GM13976 (cell line): ENCODE data around the gene MRPL37.

Source experiments
- DNase-seq: peaks from one replicate; pipeline ENCODE4 v3.0.0; 2012; ENCODE audit warnings: low spot score
- in situ Hi-C: fragments of 300-500 bp; cut with MboI; formaldehyde crosslinking; loops from one replicate; pipeline ENCODE4 v1.12.0; 2022; ENCODE audit warnings: low sequenced_read_pairs, mixed read lengths, inconsistent platforms; ENCODE audit not compliant: unreplicated experiment
- TF ChIP-seq, protein P1 (sequence below): IDR thresholded peaks from 2 replicates; pipeline ENCODE4 v1.5.1; 2012; ENCODE audit warnings: borderline replicate concordance, mild to moderate bottlenecking; ENCODE audit not compliant: insufficient read depth; ENCODE audit errors: extremely low read depth, missing control alignments, control extremely low read depth

Gene MRPL37

DNA sequence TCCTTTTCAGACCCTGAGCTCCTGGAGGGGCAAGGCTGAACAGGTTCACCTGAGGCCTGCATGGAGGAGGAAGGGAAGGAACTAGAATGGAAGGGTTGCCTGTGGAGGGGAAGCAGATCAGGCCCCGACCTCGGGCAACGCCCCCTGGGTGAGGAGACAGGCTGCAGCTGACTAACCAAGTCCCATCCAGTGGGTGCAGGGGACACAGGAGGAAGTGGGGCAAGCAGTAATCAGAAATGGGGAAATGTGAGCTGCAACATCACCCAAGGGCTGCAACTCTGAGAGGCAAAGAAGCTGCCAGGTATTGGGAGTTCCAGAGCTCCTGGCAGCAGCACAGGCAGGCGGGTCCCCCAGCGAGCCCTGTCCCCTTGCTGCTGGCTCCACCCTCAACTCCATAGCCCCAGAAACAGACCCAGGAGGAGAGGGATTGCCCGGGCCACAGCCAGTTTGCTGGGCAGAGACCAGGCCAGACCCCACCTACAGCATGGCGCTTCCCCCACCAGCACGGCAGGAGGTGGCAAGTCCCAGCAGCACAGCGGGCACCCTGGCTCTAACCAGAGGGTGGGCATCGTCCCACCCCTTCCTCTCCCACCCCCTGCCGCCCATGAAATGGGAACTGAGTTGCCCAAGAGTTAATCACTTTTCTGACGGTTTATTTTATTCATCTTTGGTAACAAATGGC is 38.5 kb downstream of the MRPL37 start:
- in situ Hi-C loops: no loop called here
- DNase-seq: no peak
- TF ChIP-seq, protein P1, sequence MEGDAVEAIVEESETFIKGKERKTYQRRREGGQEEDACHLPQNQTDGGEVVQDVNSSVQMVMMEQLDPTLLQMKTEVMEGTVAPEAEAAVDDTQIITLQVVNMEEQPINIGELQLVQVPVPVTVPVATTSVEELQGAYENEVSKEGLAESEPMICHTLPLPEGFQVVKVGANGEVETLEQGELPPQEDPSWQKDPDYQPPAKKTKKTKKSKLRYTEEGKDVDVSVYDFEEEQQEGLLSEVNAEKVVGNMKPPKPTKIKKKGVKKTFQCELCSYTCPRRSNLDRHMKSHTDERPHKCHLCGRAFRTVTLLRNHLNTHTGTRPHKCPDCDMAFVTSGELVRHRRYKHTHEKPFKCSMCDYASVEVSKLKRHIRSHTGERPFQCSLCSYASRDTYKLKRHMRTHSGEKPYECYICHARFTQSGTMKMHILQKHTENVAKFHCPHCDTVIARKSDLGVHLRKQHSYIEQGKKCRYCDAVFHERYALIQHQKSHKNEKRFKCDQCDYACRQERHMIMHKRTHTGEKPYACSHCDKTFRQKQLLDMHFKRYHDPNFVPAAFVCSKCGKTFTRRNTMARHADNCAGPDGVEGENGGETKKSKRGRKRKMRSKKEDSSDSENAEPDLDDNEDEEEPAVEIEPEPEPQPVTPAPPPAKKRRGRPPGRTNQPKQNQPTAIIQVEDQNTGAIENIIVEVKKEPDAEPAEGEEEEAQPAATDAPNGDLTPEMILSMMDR: no peak

DNA sequence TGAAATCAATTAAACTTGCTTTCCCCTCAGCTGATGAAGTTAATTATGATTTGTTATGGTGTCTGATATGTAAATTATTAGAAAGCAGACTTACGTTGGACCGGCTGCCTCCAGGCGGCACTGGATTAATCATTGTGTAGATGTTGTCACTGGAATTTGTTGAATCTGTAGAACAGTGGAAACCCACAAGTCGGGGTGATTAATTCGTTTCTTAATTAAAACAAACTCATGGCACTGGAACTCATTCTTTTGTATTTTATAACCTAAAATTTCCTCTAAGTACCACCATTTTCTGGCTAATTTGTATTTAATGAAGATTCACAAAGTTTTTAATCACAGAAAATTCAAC is 39.0 kb downstream of the MRPL37 start:
- TF ChIP-seq, protein P1: no peak
- in situ Hi-C loops: no loop called here
- DNase-seq: no peak

DNA sequence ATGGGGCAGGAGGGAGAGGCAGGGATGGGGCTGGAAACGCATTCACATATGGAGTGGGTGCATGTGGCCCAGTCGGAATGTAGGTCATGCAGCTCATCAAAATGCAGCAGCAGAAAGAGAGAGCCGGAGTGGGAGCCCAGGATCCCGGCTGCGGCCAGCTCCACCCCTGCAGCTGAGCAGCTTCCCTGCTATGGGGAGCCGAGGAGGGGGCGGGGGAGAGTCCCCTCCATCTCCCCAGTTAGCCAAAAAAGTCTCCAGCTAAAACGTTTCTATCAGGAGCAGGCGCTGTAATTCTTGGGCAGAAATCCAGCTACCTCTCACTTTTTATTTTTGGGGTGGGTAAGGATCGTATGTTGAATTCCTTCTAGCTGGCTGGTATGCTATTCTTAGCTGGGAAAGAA is 39.7 kb downstream of the MRPL37 start:
- TF ChIP-seq, protein P1: no peak
- in situ Hi-C loops: no loop called here
- no peak for DNase-seq

DNA sequence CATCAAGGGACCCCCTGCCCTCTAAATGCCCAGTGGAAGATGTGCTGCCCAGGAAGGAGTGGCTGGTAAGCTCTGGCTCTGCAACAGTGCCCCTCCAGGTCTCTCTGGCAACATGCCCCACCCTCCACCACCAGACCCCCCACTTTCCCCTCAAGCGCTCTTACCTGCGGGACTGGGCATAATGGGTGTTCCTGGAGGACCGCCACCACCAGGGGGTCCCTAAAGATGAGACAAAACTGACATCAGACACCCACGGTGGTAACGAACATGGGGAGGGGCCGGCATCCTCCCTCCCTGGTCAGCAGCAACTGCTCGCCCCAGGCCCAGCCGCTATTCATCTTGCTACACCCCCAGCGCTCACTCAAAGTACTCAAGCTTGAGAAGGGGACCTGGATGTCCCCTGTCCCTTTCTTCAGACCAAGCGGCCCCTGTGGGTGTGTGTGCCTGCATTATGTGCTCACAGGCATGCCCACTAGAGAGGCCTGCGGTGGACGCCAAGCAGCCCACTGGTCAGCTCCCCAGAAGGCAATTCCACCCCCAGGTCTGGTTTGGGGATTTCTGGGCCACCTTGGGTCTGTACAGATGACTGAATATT is 40.9 kb downstream of the MRPL37 start:
- TF ChIP-seq, protein P1: no peak
- in situ Hi-C loops: no loop called here
- DNase-seq: no peak

DNA sequence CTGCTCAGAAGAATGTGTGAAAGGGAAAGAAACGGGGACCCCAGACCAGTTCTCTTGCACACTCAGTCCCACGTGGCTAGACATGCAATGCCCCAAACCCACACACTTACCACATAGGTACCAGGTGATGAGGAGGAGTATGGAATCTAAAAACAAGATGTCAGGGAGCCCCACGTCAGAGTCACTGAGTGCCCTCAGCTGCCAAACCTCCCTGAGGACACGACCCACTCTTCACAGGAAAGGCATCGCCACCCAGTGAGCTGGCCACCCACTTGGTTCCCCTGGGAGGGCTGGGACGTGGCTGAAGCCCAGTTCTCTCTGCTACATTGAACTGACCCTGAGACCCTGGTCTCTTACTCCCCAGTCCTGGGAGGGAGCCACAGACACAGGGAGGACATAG is 41.4 kb downstream of the MRPL37 start:
- in situ Hi-C loops: no loop called here
- TF ChIP-seq, protein P1: no peak
- no peak for DNase-seq

DNA sequence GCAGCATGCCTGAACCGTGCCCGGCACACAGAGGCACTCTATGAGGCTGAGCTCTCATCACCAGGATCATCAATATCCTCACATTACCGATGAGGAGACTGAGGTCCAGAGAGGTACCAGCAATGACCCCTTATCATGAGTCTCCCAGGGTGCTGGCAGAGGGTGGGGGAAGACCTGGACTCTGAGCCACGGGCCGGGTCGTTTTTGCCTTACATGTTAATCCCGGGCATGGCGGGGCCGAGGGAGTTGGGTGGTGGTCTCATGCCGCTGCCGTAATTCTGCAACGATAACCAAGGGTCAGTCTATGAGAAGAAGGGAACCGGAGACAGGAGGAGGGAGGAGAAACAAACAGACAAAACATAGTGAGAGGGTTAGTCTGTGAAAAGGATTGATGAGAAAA is 43.1 kb downstream of the MRPL37 start:
- TF ChIP-seq, protein P1: no peak
- in situ Hi-C loops: no loop called here
- no peak for DNase-seq
